IPS DF 4.7 (cell line): ENCODE measurements around the gene ARNT2.

Experiments
- DNase-seq: peaks from one replicate; pipeline ENCODE4 v3.0.0-alpha.2; 2013; ENCODE audit warnings: low spot score; ENCODE audit errors: extremely low read depth

Gene ARNT2

DNA sequence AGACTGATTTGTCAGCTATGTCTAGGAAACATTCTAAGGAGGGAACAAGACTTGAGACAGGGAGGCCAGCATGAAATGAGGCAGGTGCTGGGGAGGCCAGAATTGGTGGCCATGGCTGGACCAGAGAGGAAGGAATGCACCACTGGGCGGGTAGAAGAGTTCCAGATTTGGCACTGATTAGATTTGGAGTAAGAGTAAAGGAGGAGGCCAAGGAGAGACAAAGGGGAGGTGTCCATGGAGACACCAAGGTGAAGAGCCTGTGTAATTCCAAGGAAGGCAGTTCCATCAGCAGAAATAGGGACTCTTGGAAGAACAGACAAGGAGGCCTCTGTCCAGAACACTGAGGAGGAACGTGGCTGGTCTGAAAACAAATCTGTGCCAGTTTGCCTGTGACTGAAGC, 1.8 kb downstream of the ARNT2 start:
- DNase-seq: no peak

DNA sequence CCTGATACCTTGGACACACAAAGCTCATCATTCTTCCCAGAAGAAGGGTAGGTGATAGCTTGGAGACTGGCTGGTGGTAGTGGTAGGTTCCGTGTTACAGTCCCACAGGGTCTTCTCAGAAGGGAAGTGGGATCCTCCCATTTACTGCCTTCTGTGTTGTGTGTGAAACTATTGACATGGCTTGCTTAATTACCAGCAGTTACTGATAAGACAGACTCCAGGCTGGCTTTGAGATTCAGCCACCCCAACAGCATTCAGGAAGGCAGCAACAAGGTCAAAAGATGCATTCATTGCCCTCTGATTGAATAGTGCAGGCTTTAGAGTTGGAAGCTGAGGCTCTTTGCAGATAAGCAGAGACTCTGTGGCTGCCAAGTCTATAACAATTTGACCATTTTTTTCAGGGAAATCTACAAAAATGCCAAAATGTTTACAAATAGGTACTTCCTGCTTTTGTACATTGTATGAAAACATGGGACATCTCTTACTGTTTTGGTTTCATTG, 7.7 kb downstream of the ARNT2 start:
- DNase-seq: no peak

- no peak for DNase-seq
Measured at GRCh38 chr15:80414546-80415357, 10.6 kb downstream of the ARNT2 start.

GRCh38 chr15:80415358-80415670, 11.1 kb downstream of the ARNT2 start:
- DNase-seq: no peak

DNA sequence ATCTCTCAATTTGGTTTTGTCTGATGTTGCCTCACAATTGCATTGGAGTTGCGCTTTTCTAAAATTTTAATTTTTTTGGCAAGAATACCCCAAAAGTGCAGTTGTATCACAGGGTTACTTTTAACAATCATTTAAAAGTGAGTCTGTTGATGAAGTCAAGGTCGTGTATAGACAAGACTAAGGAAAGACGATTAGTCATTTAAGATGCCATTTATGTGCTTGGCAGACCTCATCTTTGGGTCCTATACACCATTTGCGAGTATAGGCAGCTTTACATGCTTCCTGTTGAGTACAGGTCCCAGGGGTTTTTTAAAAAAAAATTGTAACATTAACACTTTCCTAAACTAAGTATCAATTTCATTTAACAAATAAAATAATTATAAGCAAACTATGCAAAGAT, 12.5 kb downstream of the ARNT2 start:
- DNase-seq: no peak

- peak; percentile 30 for DNase-seq
Measured at GRCh38 chr15:80418892-80419537, 14.8 kb downstream of the ARNT2 start.

GRCh38 chr15:80419546-80419945, 15.4 kb downstream of the ARNT2 start:
- no peak for DNase-seq

- no peak for DNase-seq
Measured at GRCh38 chr15:80420658-80421057, 16.5 kb downstream of the ARNT2 start.

DNA sequence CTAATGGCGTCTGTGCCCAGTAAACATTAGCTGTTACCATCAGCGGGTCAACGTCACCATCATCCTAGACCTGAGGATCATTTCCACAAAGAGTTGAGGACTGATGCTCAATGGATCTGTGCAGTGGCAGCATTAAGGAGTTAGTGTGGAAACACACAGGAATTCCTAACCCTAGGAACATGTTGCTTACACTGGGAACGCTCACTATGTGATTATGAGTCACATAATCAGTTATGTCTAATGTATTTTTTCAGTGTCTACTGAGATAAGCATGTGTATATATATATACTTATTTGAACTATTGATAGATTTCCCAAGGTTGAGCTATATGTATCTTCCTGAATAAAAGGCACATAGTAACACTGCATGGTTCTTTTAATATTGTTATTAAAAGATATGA, 19.0 kb downstream of the ARNT2 start:
- DNase-seq: no peak

GRCh38 chr15:80424381-80424780, 20.2 kb downstream of the ARNT2 start:
- DNase-seq: no peak

- no peak for DNase-seq
Measured at GRCh38 chr15:80426316-80426715, 22.1 kb downstream of the ARNT2 start.

DNA sequence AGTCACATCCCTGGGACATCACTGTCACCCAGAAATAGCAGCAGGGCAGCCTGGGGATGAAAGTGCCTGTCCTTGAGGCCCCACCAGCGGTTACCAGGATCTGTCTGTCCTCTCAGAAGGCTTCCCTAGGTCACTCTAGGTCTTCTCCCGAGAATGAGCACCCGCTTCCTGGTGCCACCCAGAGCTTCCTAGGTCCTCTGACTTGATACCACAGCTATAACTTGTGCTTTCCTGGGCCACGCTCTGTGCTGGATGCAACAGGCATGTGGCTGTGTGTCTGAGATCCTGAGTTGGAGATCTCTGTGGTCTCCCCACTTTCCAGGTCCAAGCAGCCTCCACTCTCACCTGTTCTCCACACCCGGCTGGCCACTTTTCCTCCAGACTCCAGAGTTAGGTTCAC, 25.8 kb downstream of the ARNT2 start:
- DNase-seq: no peak

DNA sequence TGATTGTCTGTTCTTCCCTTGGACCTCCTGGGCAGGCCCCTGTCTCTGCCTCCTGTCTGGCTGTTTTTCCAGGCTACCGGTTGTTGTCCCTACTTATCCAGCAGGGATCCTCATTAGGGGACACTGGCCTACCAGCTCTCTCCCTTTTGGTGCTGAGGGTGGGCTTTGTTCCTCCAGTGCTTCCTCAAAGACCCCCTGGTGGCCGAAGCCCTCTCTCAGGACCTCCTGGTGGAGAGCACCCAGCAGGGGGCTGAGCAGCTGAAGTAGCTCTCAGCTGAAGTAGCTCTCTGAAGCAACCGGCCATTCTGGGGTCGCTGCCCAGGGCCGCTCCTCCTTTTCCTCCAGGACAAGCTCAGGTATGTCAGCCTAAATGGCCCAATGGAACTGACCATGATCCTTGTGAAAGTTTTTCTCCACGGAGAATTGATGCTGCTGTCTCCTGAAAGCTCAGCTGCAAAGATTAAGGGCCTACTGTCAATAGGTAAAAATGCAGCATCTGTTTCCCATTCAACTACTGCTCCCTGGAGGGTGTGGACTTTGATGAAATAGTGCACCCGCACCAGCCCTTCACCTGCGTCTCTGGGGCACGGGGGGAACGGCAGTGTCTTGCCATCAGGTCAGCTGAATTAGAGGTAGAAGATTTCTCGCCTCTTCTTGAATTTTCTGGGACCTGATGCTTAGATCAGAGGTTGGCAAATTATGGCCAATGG, 27.6 kb downstream of the ARNT2 start:
- no peak for DNase-seq

DNA sequence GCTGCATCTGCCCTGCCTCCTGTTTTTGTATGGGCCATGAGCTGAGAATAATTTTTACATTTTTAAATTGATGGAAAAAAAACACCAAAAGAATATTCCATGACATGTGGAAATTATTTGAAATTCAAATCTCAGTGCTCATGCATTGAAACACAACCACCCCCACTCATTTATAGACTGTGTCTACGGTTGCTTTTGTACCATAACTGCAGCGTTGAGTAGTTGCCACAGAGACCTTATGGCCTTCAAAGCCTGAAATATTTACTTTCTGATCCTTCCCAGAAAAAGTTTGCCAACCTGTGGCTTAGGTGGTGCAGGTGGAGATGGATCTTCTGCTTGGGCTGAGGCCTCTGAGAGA, 28.1 kb downstream of the ARNT2 start:
- DNase-seq: no peak

DNA sequence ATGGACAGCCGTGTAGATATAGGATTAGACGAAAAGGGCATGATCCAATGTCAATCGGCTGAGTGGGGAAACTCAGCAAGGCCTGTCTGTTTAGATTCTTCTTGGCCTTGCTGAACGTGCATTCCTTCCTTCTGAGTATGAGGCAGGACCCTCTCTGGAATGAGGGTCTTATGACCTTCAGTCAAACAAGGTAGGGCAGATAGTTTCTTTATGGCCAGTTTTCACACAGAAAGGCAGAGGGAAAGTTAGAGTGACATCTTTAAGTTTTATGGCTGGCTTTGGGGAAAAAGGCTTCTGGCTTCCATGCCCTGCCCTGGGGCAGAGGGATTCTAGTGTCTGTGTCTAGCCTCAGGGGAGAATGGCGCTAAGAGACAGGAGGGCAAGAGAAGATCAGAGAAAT, 29.7 kb downstream of the ARNT2 start:
- DNase-seq: no peak

GRCh38 chr15:80434926-80435720, 30.9 kb downstream of the ARNT2 start:
- DNase-seq: no peak

DNA sequence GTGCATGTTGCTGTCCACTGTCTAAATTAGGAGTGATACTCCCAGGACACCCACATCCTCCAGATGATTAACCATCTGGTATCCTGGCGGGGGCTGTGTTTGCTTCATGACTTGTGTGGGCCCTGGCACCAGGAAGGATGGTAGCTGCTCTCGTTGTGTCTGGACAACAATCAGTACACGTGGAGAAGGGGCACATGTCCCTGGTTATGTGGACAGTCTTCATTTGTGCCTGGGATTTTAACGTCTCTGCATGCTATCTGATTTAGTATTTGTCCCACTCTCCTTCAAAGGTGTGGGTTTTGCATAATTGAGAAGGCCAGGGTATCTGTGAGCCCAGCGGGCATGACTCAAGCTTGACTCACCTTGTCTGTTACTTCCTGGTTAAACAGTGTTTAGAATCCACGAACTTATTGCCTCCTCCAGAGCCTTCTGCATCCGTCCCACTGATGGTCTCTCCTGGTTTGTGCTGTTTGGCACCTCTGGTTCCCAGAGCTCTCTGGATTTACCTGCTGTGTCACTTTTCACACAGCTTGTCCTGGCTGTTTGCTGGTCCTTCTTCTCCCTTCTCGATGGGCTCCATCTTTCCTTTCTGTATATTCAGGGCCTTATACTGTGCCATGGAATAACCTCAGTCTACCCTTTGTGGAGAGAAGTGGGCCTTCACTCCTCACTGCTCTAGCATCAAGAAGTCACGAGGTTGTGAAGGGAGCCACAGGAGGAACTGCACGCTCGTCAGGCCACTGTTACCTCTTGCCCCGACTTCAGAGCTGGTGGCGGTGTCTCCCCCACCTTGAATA, 32.5 kb downstream of the ARNT2 start:
- DNase-seq: no peak

GRCh38 chr15:80437334-80437891, 33.2 kb downstream of the ARNT2 start:
- DNase-seq: no peak

- DNase-seq: no peak
Measured at GRCh38 chr15:80439140-80439539, 35.0 kb downstream of the ARNT2 start.

- no peak for DNase-seq
Measured at GRCh38 chr15:80440024-80440423, 35.8 kb downstream of the ARNT2 start.

- DNase-seq: no peak
Measured at GRCh38 chr15:80441041-80441440, 36.9 kb downstream of the ARNT2 start.
